Astrocyte of the spinal cord (primary cell): ENCODE measurements around the gene OR10D3.

Experiments
- DNase-seq: peaks from one replicate; pipeline ENCODE4 v3.0.0; 2011; ENCODE audit warnings: low read depth, low spot score
- H3K4me3 ChIP-seq: 2 replicates; pipeline ENCODE4 v1.5.1; 2011; ENCODE audit warnings: low read depth, mild to moderate bottlenecking, low read length, moderate library complexity
- CTCF ChIP-seq: IDR thresholded peaks from 2 replicates; pipeline ENCODE4 v1.5.1; 2012; ENCODE audit warnings: low read depth, mild to moderate bottlenecking, low read length, inconsistent platforms
- in situ Hi-C: cut with HindIII; loops from 2 replicates; pipeline ENCODE4 v1.10.0; 2017; ENCODE audit warnings: low sequenced_read_pairs

Gene OR10D3

GRCh38 chr11:124202951-124203350, 19.8 kb downstream of the OR10D3 start:
- no peak overlapping the region for H3K4me3 ChIP-seq
- TF ChIP-seq CTCF: no peak

GRCh38 chr11:124204008-124204407, 20.9 kb downstream of the OR10D3 start:
- DNase-seq: no peak
- in situ Hi-C loops: no loop called here
- TF ChIP-seq CTCF: no peak
- H3K4me3 ChIP-seq: no peak overlapping the region

More at GRCh38 chr11:124202951-124203350, 19.8 kb downstream of the OR10D3 start:
- in situ Hi-C loops: no loop called here
- no peak for DNase-seq

GRCh38 chr11:124207102-124207792, 24.1 kb downstream of the OR10D3 start:
- DNase-seq: no peak
- no peak for TF ChIP-seq CTCF
- H3K4me3 ChIP-seq: no peak overlapping the region
- in situ Hi-C loops: no loop called here

- H3K4me3 ChIP-seq: no peak overlapping the region
- in situ Hi-C loops: no loop called here
- TF ChIP-seq CTCF: no peak
- no peak for DNase-seq
Measured at GRCh38 chr11:124209824-124210357, 26.7 kb downstream of the OR10D3 start.

- TF ChIP-seq CTCF: no peak
- no peak overlapping the region for H3K4me3 ChIP-seq
- DNase-seq: no peak
- in situ Hi-C loops: no loop called here
Measured at GRCh38 chr11:124210421-124210820, 27.3 kb downstream of the OR10D3 start.

GRCh38 chr11:124211321-124211720, 28.2 kb downstream of the OR10D3 start:
- TF ChIP-seq CTCF: no peak

GRCh38 chr11:124214027-124214426, 30.9 kb downstream of the OR10D3 start:
- TF ChIP-seq CTCF: no peak
- no peak overlapping the region for H3K4me3 ChIP-seq
- in situ Hi-C loops: no loop called here

More at GRCh38 chr11:124211321-124211720, 28.2 kb downstream of the OR10D3 start:
- no peak overlapping the region for H3K4me3 ChIP-seq
- in situ Hi-C loops: no loop called here
- no peak for DNase-seq

More at GRCh38 chr11:124214027-124214426, 30.9 kb downstream of the OR10D3 start:
- no peak for DNase-seq
